ENCODE results near the gene RALGPS2.

GRCh38 chr1:178746345-178746744 lies 21.3 kb downstream of the RALGPS2 start:
- TF ChIP-seq CTCF (conservative IDR thresholded peaks at IDR 0.05; ENCODE audit: low read depth in 2 of 2) (no peak), EZH2phosphoT487 (IDR thresholded peaks at IDR 0.05; ENCODE audit: unreplicated experiment) (no peak), EZH2 (IDR thresholded peaks at IDR 0.05; ENCODE audit: low read depth, unreplicated experiment) (no peak), POLR2AphosphoS5 (IDR thresholded peaks at IDR 0.05; ENCODE audit: low read depth) (no peak)

All from GM23338 (cell line).